ENCODE results near the gene BASP1. TPM values are rescaled to one million over a fixed set of nuclear protein-coding genes. Genes with fewer than 3 reads are reported as not detected.
"Not testable (repeated sequence)": the region's sequence is repeated elsewhere in the genome, so short reads cannot be mapped to it uniquely, and the experiment has no call there.

BASP1 gene
- total RNA-seq, 1 experiment from 2014 or later: 2.7 TPM

GRCh38 chr5:17289681-17290539 is 72.5 kb downstream of the BASP1 start:
- in situ Hi-C loops (cut with HindIII; ENCODE audit: low pct_unique_long_range_greater_than_20kb, low sequenced_read_pairs): no loop called here
- DNase-seq (ENCODE audit: low read depth, low spot score): no peak

DNA sequence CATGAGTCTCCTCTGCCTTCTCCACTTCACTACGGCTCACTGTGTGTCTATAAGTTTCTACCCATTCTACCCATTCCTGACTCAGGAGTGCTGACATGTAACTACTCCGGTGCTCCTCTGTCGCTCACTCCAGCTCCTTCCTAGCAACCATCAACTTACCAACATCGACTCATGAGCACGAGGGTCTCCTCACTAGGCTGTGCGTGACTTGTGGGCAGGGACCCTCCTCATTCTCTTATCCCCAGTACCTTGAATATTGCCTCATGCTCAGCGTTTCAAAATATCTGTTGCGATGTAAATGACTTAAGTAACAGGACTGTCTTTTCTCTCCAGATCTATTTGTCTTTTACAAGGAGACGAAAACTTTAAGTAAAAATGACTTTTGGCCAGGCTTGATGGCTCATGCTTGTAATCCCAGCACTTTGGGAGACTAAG is 73.1 kb downstream of the BASP1 start:
- no peak for DNase-seq (ENCODE audit: low read depth, low spot score)

GRCh38 chr5:17292434-17293015 is 75.1 kb downstream of the BASP1 start:
- no peak for DNase-seq (ENCODE audit: low read depth, low spot score)
- in situ Hi-C loops (cut with HindIII; ENCODE audit: low pct_unique_long_range_greater_than_20kb, low sequenced_read_pairs): no loop called here

More for the DNA sequence above, 73.1 kb downstream of the BASP1 start:
- in situ Hi-C loops (cut with HindIII; ENCODE audit: low pct_unique_long_range_greater_than_20kb, low sequenced_read_pairs): no loop called here

- DNase-seq (ENCODE audit: low read depth, low spot score): no peak
- in situ Hi-C loops (cut with HindIII; ENCODE audit: low pct_unique_long_range_greater_than_20kb, low sequenced_read_pairs): no loop called here
These were observed 77.3 kb downstream of the BASP1 start for GRCh38 chr5:17294639-17295311.

DNA sequence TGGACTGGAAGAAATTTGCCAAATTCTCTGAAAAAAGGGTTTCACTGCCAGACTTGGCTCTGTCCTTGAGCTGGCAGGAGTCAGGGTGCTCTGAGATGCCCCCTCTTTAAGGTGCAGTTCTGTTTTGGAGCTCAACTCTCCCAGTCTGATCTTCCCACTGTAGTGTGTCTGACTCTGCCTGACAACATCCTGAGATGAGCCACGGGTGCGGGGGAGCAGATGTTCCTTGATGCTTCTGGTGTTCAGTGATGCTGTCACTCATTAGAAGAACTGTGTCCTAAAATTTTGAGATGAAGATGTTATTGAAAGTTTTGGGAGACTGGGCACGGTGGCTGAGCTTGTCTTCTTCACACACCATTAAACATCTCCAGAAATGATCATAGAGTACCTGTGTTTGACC is 78.2 kb downstream of the BASP1 start:
- no peak for DNase-seq (ENCODE audit: low read depth, low spot score)
- in situ Hi-C loops (cut with HindIII; ENCODE audit: low pct_unique_long_range_greater_than_20kb, low sequenced_read_pairs): no loop called here

GRCh38 chr5:17302106-17302505 is 84.7 kb downstream of the BASP1 start:
- no peak for DNase-seq (ENCODE audit: low read depth, low spot score)
- in situ Hi-C loops (cut with HindIII; ENCODE audit: low pct_unique_long_range_greater_than_20kb, low sequenced_read_pairs): no loop called here

DNA sequence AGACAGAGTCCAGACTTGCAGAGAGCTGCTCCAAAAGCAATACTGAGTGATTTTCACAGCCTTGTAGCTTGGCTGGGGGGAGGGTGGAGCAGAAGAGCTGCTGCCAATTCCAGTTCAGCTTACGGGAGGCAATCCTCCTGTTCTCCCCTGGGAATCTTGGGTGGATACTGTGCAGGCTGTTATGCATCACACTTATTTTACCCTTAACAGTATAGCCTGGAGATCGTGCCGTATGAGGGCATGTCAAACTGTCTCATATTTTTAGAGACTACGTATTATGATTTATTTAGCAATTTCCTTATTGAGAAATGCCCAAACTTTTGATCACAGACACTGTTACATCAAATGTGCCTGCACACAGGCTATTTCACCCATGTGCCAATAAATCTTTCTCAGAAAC is 85.2 kb downstream of the BASP1 start:
- in situ Hi-C loops (cut with HindIII; ENCODE audit: low pct_unique_long_range_greater_than_20kb, low sequenced_read_pairs): no loop called here
- DNase-seq (ENCODE audit: low read depth, low spot score): no peak

DNA sequence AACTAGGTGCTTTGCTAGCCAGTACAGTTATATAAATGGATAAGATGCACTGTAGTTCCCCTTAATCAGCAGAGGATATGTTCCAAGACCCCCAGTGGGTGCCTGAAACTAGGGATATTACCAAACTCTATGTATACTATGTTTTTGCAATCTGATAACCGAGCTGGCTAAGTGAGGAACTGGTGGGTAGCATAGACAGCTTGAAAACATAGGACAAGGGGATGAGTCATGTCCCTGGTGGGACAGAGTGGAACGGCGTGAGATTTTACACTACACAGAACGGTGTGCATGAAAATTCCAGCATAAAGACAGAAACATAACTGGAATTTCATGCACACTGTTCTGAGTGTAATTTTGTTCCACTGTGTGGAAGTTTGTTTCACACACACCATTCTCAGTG is 86.9 kb downstream of the BASP1 start:
- DNase-seq (ENCODE audit: low read depth, low spot score): no peak
- in situ Hi-C loops (cut with HindIII; ENCODE audit: low pct_unique_long_range_greater_than_20kb, low sequenced_read_pairs): no loop called here

DNA sequence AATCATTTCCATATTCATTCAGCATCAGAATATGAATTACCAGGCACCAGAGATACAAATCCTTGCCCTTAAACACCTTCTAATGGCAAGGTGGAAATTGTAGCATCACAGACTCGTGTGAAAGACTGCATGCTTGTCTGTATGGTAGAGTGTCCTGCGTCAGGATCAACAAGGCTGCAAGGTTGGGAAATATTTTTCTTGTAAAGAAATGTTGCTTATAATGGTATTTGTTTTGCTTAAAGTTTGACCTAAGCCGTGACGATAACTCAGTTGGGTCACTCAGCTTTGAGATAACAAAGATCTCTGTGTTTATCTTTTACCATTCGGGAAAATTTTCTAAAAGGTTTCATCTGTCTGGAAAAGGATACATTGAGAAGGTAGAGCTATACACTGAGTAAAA is 87.6 kb downstream of the BASP1 start:
- peak; percentile 54 for DNase-seq (ENCODE audit: low read depth, low spot score)
- in situ Hi-C loops (cut with HindIII; ENCODE audit: low pct_unique_long_range_greater_than_20kb, low sequenced_read_pairs): no loop called here

DNA sequence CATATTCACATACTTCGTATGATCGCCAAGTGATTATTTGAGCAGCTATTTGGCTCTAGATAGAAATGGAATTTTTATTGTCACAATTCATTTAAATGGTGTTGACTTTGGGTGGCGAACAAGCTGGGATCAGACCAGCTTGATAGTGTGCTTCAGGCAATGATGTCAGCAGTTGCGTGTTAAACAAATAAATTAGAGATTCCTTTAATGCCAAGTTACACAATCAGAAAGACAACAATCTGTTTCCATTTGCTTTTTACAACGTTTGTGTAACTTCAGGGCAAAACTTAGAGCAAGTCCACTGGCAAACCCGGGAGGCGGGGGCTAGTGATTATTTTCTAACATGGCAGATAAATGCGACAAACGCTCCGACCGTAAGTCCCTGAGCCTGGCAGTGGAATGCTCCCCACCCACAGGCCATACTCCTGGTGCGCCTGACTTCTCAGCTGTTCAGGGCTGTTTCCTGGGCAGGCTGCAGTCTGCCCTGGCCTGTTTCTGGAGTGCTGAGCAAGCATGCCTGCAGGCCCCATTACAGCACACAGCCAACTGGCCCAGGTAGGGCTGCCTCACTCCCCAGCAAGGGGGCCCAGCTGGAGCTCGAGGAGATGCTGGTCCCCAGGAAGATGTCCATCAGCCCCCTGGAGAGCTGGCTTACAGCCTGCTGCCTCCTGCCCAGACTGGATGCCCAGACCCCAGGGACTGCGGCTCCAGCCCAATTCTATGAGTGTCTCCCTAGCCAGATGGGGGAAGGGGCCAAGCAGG is 88.7 kb downstream of the BASP1 start:
- in situ Hi-C loops (cut with HindIII; ENCODE audit: low pct_unique_long_range_greater_than_20kb, low sequenced_read_pairs): no loop called here
- DNase-seq (ENCODE audit: low read depth, low spot score): peak; percentile 37

GRCh38 chr5:17306726-17307091 is 89.3 kb downstream of the BASP1 start:
- in situ Hi-C loops (cut with HindIII; ENCODE audit: low pct_unique_long_range_greater_than_20kb, low sequenced_read_pairs): no loop called here
- no peak for DNase-seq (ENCODE audit: low read depth, low spot score)

DNA sequence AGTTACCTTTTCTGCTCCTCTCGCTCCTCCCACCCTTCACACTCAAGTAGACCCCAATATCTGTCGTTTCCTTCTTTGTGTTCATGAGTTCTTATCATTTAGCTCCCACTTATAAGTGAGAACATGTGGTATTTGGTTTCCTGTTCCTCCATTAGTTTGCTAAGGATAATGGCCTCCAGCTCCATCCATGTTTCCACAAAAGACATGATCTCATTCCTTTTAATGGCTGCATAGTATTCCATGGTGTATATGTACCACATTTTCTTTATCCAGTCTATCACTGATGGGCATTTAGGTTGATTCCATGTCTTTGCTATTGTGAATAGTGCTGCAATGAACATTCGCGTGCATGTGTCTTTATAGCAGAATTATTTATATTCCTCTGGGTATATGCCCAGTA is 90.0 kb downstream of the BASP1 start:
- DNase-seq (ENCODE audit: low read depth, low spot score); in situ Hi-C loops (cut with HindIII; ENCODE audit: low pct_unique_long_range_greater_than_20kb, low sequenced_read_pairs): not testable (repeated sequence)

DNA sequence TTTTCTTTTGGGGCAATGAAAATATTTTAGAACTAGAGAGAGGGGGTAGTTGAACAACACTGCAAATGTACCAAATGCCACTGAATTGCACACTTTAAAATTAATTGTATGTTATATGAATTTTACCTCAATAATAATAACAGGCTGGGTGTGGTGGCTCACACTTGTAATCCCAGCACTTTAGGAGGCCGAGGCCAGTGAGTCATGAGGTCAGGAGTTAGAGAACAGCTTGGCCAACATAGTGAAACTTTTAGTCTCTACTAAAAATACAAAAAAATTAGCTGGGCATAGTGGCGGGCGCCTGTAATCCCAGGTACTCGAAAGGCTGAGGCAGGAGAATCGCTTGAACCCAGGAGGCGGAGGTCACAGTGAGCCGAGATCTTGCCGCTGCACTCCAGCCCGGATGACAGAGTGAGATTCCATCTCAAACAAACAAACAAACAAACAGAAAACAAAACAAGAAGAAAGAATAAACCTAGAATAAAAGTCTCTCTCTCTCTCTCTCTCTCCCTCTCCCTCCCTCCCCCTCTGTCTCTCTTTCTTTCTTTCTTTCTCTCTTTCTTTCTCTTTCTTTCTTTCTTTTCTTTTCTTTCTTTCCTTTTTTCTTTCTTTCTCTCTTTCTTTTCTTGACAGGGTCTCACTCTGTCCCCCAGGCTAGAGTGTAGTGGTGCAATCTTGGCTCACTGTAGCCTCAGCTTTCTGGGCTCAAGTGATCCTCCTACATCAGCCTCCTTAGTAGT is 91.1 kb downstream of the BASP1 start:
- in situ Hi-C loops (cut with HindIII; ENCODE audit: low pct_unique_long_range_greater_than_20kb, low sequenced_read_pairs): no loop called here
- DNase-seq (ENCODE audit: low read depth, low spot score): no peak

DNA sequence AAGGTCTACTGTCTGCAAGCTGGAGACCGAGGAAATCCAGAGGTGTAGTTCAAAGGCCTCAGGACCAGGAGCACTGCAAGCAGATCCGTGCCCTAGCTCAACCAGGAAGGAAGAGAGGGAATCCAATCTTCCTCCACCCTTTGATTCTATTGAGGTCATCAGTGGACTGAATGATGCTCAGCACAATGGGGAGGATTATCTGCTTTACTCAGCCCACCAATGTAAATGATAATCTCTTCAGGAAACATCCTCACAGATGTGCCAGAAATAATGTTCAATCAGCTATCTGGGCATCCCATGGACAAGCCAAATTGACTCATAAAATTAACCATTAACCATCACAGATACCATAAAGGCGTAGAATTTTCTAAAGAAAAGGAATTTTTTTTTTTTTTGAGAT is 92.0 kb downstream of the BASP1 start:
- in situ Hi-C loops (cut with HindIII; ENCODE audit: low pct_unique_long_range_greater_than_20kb, low sequenced_read_pairs): no loop called here
- DNase-seq (ENCODE audit: low read depth, low spot score): no peak

DNA sequence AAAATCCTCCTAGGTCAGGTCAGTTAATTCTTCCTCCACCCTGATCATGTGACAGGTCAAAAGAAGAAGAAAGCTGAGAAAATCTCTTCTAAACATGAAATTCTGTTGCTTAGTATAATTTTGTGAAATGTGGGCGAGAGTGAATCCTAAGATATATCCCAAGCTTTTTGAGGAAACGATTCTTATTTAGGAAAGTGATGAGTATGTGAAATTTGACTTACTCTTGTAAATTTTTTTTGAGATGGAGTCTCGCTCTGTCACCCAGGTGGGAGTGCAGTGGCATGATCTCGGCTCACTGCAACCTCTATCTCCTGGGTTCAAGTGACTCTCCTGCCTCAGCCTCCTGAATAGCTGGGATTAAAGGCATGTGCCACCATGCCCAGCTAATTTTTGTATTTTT is 93.1 kb downstream of the BASP1 start:
- in situ Hi-C loops (cut with HindIII; ENCODE audit: low pct_unique_long_range_greater_than_20kb, low sequenced_read_pairs); DNase-seq (ENCODE audit: low read depth, low spot score): not testable (repeated sequence)

GRCh38 chr5:17311811-17312210 is 94.4 kb downstream of the BASP1 start:
- in situ Hi-C loops (cut with HindIII; ENCODE audit: low pct_unique_long_range_greater_than_20kb, low sequenced_read_pairs); DNase-seq (ENCODE audit: low read depth, low spot score): not testable (repeated sequence)

DNA sequence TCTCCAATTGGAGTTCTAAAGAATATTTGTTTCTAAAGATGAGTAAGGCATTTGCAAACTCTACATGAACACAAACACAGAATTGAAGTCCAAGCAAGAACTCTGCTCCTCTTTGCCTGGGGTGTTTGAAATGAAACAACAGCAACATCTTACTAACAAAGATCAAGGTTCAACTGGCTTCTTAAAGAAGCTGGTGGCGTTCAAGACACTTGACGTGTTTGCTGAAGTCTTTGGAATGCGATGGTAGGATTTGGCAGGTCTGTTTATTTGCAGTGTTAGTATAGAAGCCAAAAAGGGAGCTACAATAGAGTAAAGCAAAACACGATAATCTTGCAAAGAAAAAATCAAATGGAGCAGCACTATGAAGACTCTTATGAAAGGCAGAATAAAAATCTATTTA is 94.9 kb downstream of the BASP1 start:
- no peak for DNase-seq (ENCODE audit: low read depth, low spot score)
- in situ Hi-C loops (cut with HindIII; ENCODE audit: low pct_unique_long_range_greater_than_20kb, low sequenced_read_pairs): no loop called here
